Ovary (tissue), 3 donors: ENCODE data around the gene RHBG.

Source experiments
- POLR2A ChIP-seq: fragments of 450-650 bp; IDR thresholded peaks from one replicate; pipeline ENCODE4 v1.6.1; 2017; ENCODE audit warnings: antibody characterized with exemption, mild to moderate bottlenecking, moderate library complexity
- TF ChIP-seq, protein P1 (sequence below), 3 donors: fragments of 450-650 bp in 2 of 3; fragments of 200-600 bp in 1 of 3; IDR thresholded peaks; one replicate each; pipeline versions ENCODE4 v1.5.1 to v1.8.0; 2016 to 2022; ENCODE audit warnings: antibody characterized with exemption in 3 of 3, mild to moderate bottlenecking in 1 of 3
- donor health status: DM: no; HTN: no; CAD: no.

GRCh38 chr1:156376146-156376545, 7.1 kb downstream of the RHBG start:
- TF ChIP-seq, protein P1, sequence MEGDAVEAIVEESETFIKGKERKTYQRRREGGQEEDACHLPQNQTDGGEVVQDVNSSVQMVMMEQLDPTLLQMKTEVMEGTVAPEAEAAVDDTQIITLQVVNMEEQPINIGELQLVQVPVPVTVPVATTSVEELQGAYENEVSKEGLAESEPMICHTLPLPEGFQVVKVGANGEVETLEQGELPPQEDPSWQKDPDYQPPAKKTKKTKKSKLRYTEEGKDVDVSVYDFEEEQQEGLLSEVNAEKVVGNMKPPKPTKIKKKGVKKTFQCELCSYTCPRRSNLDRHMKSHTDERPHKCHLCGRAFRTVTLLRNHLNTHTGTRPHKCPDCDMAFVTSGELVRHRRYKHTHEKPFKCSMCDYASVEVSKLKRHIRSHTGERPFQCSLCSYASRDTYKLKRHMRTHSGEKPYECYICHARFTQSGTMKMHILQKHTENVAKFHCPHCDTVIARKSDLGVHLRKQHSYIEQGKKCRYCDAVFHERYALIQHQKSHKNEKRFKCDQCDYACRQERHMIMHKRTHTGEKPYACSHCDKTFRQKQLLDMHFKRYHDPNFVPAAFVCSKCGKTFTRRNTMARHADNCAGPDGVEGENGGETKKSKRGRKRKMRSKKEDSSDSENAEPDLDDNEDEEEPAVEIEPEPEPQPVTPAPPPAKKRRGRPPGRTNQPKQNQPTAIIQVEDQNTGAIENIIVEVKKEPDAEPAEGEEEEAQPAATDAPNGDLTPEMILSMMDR (IDR thresholded peaks at IDR 0.05): no peak
- TF ChIP-seq POLR2A: no peak
